GM19328 (cell line): ENCODE data around the gene EFCAB3.
"Not testable (repeated sequence)": the region's sequence is repeated elsewhere in the genome, so short reads cannot be mapped to it uniquely, and the experiment has no call there.

Experiments
- ATAC-seq: cut with Tn5 transposase; IDR thresholded peaks from one replicate; pipeline ENCODE4 v1.9.1; 2021; ENCODE audit warnings: mild to moderate bottlenecking, moderate library complexity; ENCODE audit not compliant: unreplicated experiment

EFCAB3 gene

DNA sequence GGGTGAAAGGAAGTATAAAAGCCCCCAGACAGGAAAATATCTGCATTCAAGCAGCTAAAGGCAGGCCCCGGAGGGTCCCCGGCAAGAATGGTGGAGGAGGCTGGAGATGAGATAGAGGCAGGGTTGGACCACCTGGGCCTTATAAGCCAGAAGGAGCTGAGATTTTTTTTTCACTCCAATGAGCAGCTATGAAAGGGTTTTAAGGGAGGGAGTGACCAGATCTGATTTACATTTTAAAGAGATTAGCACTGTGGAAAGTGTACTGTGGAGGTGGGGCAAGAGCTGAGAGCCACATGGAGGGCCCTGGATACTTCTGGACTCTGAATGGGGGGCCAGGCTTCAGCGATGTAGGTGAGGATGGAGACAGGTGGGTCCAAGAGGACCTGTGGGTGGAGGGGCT, 84.1 kb downstream of the EFCAB3 start:
- not testable (repeated sequence) for ATAC-seq

DNA sequence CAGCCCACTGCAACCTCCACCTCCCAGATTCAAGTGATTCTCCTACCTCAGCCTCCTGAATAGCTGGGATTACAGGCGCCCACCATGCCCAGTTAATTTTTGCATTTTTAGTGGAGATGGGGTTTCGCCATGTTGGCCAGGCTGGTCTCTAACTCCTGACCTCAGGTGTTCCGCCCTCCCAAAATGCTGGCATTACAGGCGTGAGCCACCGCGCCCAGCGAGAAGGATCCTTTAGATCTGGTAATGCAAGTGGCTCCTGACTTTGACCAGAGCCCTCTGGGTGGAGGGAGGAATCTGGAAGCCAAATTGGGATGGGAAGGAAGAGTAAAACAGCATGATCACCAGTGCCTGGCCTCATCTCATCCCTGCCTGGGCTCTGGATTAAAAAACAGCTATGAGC, 84.9 kb downstream of the EFCAB3 start:
- ATAC-seq: not testable (repeated sequence)
